MCF 10A (cell line): ENCODE measurements around the gene FOS. TPM values are rescaled to one million over a fixed set of nuclear protein-coding genes. Genes with fewer than 3 reads are reported as not detected.
A peak's percentile ranks its signal among the peaks of the same experiment; 100 is the strongest.

ENCODE experiments used
- BruUV-seq: library from RNA; stranded (reverse); fragments of 400-500 nt; replicated peaks from 2 replicates; lab custom pipeline; 2021; lab: Mats Ljungman, UMichigan
- CTCF ChIA-PET: fragments of 300-600 bp; sonication (Branson Sonifier 250); formaldehyde crosslinking; extraction: SDS; loops from one replicate; lab custom pipeline; 2021; ENCODE audit warnings: antibody characterized with exemption, inconsistent platforms; lab: Yijun Ruan, JAX
- POLR2A ChIA-PET: fragments of 300-600, 350-650 bp; sonication (Branson Sonifier 250); formaldehyde crosslinking; extraction: SDS; loops from one replicate; lab custom pipeline; 2020; ENCODE audit warnings: antibody characterized with exemption, inconsistent platforms; lab: Yijun Ruan, JAX
- DNase-seq: peaks from one replicate; pipeline ENCODE4 v3.0.0-alpha.2; 2018; ENCODE audit not compliant: unreplicated experiment
- H3K27ac Mint-ChIP-seq: one replicate; pipeline ENCODE4 v1.8.0; 2022; ENCODE audit warnings: mild to moderate bottlenecking, low read depth, mixed read lengths; ENCODE audit not compliant: unreplicated experiment
- H3K27me3 Mint-ChIP-seq: one replicate; pipeline ENCODE4 v1.8.0; 2022; ENCODE audit warnings: mixed read lengths; ENCODE audit not compliant: insufficient read depth, unreplicated experiment
- H3K36me3 Mint-ChIP-seq: one replicate; pipeline ENCODE4 v1.8.0; 2022; ENCODE audit warnings: mild to moderate bottlenecking, moderate library complexity, mixed read lengths; ENCODE audit not compliant: insufficient read depth, unreplicated experiment
- H3K4me1 Mint-ChIP-seq: one replicate; pipeline ENCODE4 v1.8.0; 2022; ENCODE audit warnings: mixed read lengths; ENCODE audit not compliant: insufficient read depth, unreplicated experiment
- H3K4me3 Mint-ChIP-seq: one replicate; pipeline ENCODE4 v1.8.0; 2022; ENCODE audit warnings: mild to moderate bottlenecking, moderate library complexity, mixed read lengths; ENCODE audit not compliant: unreplicated experiment
- H3K9me3 Mint-ChIP-seq: one replicate; pipeline ENCODE4 v1.8.0; 2022; ENCODE audit warnings: mixed read lengths; ENCODE audit not compliant: unreplicated experiment
- intact Hi-C: fragments of 100-400 bp; cut with micrococcal nuclease; formaldehyde crosslinking; loops from 2 replicates; pipeline ENCODE4 v1.14.1; 2022
- total RNA-seq: library from RNA; stranded (reverse); gene quantifications from 2 replicates; pipeline ENCODE4 v1.2.3, GENCODE V29; 2022
- TF ChIP-seq, protein P1 (sequence below): fragments of 200-600 bp; IDR thresholded peaks from one replicate; pipeline ENCODE4 v1.8.0; 2022; ENCODE audit warnings: antibody characterized with exemption, mild to moderate bottlenecking; ENCODE audit not compliant: unreplicated experiment

Gene FOS
- total RNA-seq, 1 experiment from 2014 or later, result 139 TPM

DNA sequence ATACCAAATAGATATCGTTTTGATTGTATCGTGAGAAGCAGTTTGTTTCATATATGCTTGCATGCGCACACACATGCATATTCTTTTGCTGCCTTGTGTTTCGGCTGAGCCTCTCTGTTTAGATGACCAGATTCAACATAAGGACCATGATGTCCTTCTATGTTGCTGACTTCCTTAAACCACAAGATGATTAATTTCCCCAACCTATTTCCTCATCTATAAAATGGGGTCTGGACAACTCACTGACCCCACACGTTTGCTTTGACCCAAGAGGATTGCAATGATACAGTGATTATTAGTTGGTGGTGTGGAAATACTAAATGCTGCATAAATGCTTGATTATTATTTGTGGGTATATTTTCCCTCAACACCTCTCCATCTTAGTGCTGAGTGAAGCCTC, 16.8 kb upstream of the FOS start:
- Mint-ChIP-seq H3K4me1 (peaks cover 26% of the 10 kb centered on the region), H3K4me3 (no peak overlapping the region), H3K9me3 (no peaks in the 10 kb centered on the region), H3K27me3 (no peaks in the 10 kb centered on the region), H3K36me3 (peaks cover 7% of the 10 kb centered on the region), H3K27ac (peak overlapping the region; percentile 100)
- no TSS peak for BruUV-seq
- intact Hi-C loops, result no loop called here
- TF ChIP-seq, protein P1, sequence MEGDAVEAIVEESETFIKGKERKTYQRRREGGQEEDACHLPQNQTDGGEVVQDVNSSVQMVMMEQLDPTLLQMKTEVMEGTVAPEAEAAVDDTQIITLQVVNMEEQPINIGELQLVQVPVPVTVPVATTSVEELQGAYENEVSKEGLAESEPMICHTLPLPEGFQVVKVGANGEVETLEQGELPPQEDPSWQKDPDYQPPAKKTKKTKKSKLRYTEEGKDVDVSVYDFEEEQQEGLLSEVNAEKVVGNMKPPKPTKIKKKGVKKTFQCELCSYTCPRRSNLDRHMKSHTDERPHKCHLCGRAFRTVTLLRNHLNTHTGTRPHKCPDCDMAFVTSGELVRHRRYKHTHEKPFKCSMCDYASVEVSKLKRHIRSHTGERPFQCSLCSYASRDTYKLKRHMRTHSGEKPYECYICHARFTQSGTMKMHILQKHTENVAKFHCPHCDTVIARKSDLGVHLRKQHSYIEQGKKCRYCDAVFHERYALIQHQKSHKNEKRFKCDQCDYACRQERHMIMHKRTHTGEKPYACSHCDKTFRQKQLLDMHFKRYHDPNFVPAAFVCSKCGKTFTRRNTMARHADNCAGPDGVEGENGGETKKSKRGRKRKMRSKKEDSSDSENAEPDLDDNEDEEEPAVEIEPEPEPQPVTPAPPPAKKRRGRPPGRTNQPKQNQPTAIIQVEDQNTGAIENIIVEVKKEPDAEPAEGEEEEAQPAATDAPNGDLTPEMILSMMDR, result no peak
- ChIA-PET POLR2A (interaction anchor here (12.4 kb wide), 1 partner anchor 13 kb away, joined by 402 read pairs; the partner anchor contains the start of gene FOS), CTCF (no interaction called here)
- no peak for DNase-seq

DNA sequence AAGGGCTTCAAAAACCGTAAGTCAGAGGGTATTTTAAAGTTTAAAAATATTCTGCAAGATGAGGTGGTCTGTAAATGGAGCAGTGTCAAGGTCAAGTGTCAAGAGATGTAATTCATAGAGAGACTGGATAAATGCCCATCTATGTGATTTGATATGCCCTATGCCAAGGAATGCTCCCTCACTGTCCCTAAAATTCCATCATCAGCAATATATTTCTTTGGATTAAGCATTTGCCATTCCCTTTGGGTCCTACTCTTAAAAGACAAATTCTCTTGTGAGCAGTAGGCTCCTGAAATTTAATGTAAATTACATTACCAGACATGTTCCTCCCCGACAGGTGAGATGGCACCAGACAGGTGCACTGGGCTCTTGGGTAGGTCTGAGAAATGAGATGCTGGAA, 16.0 kb upstream of the FOS start:
- no peaks in the 10 kb centered on the region for H3K27me3 Mint-ChIP-seq
- ChIA-PET CTCF (no interaction called here), POLR2A (no interaction called here)
- H3K4me1 Mint-ChIP-seq, result peaks cover 18% of the 10 kb centered on the region
- intact Hi-C loops, result no loop called here
- H3K36me3 Mint-ChIP-seq, result no peaks in the 10 kb centered on the region
- H3K27ac Mint-ChIP-seq, result no peak overlapping the region
- TF ChIP-seq, protein P1, result no peak
- no peak for DNase-seq
- H3K4me3 Mint-ChIP-seq, result no peak overlapping the region
- BruUV-seq, result no TSS peak
- H3K9me3 Mint-ChIP-seq, result no peaks in the 10 kb centered on the region

DNA sequence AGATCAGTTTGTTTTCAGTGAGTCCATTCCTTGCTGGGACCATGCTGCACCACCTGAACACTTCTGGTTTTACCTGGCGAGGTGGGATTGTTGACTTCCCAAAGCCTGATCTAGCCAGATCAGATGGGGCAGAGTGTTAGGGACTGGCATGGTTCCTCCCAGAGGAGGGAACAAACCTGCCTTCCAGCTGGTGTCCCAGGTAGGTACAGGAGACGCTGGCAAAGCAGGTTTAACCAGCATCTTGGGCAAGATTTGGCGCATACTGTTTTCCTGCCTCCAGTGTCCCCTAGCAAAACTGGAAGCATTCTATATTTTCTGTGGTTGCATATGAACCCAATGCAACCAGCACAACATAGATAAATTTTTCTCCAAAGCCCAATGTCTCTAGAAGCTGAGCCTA, 14.6 kb upstream of the FOS start:
- intact Hi-C loops, result no loop called here
- BruUV-seq, result no TSS peak

DNA sequence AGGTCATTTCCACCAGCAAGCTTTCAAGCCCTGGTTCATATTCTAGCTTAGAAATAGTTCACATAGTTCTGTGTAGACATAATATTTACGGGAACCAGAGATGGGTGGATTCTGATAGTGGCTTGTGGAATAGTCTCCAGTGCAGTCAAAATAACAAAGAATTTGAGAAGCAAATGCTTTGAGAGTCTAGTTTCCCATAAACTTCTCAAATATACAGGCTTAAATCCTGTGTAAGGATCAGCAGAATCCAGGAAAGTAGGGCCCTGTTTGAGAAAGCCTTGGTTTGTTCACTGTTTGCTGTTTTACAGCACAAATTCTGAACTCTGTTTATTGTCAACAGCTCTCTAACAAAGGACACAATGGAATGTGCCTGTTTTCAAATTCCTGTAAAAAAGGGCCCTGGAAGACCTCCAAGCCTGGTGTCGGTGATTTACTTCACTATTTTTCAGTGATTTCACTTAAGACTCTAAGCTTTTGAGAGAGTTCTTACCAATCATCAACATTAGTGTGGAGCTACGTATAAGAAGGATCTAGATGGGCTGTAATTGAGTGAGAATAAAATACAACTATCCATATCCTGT, 11.4 kb upstream of the FOS start:
- Mint-ChIP-seq H3K36me3 (no peaks in the 10 kb centered on the region), H3K27me3 (no peaks in the 10 kb centered on the region), H3K4me3 (no peak overlapping the region), H3K27ac (no peak overlapping the region), H3K4me1 (no peaks in the 10 kb centered on the region), H3K9me3 (no peaks in the 10 kb centered on the region)
- CTCF ChIA-PET, result interaction anchor here (0.6 to 2.2 kb wide), 4 partner anchors 8 to 28 kb away, joined by 3 to 6 read pairs (median 4); no protein-coding TSS in a partner anchor
- intact Hi-C loops, result no loop called here
- TF ChIP-seq, protein P1, result no peak
- no peak for DNase-seq
- no TSS peak for BruUV-seq
- POLR2A ChIA-PET, result interaction anchor here (0.6 to 4.5 kb wide), 8 partner anchors 8 to 193 kb away, joined by 3 to 50 read pairs (median 4); partner anchors contain the start of gene FOS

More for the DNA sequence above, 14.6 kb upstream of the FOS start:
- no peak overlapping the region for H3K27ac Mint-ChIP-seq
- TF ChIP-seq, protein P1, result no peak
- H3K4me3 Mint-ChIP-seq, result no peak overlapping the region
- DNase-seq, result no peak
- no peaks in the 10 kb centered on the region for H3K36me3 Mint-ChIP-seq
- H3K4me1 Mint-ChIP-seq, result peaks cover 6% of the 10 kb centered on the region
- CTCF ChIA-PET, result interaction anchor here (0.6 kb wide), 1 partner anchor 111 kb away, joined by 3 read pairs; no protein-coding TSS in a partner anchor
- POLR2A ChIA-PET, result interaction anchor here (2.3 kb wide), 1 partner anchor 136 kb away, joined by 7 read pairs; the partner anchor contains the start of gene NEK9
- no peaks in the 10 kb centered on the region for H3K9me3 Mint-ChIP-seq
- H3K27me3 Mint-ChIP-seq, result no peaks in the 10 kb centered on the region
